ENCODE data around the gene TMTC1.

- TF ChIP-seq, protein P1, sequence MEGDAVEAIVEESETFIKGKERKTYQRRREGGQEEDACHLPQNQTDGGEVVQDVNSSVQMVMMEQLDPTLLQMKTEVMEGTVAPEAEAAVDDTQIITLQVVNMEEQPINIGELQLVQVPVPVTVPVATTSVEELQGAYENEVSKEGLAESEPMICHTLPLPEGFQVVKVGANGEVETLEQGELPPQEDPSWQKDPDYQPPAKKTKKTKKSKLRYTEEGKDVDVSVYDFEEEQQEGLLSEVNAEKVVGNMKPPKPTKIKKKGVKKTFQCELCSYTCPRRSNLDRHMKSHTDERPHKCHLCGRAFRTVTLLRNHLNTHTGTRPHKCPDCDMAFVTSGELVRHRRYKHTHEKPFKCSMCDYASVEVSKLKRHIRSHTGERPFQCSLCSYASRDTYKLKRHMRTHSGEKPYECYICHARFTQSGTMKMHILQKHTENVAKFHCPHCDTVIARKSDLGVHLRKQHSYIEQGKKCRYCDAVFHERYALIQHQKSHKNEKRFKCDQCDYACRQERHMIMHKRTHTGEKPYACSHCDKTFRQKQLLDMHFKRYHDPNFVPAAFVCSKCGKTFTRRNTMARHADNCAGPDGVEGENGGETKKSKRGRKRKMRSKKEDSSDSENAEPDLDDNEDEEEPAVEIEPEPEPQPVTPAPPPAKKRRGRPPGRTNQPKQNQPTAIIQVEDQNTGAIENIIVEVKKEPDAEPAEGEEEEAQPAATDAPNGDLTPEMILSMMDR (IDR thresholded peaks at IDR 0.05; ENCODE audit: low read depth, low read length), result no peak
- TF ChIP-seq POLR2A (IDR thresholded peaks at IDR 0.05; ENCODE audit: extremely low read depth, insufficient read length) (no peak), MYC (IDR thresholded peaks at IDR 0.05; ENCODE audit: low read depth, low read length) (no peak)
Measured at GRCh38 chr12:29578070-29578469, 205.7 kb downstream of the TMTC1 start.

All from NB4 (cell line).